NCI-H460 (cell line): ENCODE measurements around the gene MARCHF10. TPM values are rescaled to one million over a fixed set of nuclear protein-coding genes. Genes with fewer than 3 reads are reported as not detected.

Experiments
- DNase-seq: peaks from one replicate; pipeline ENCODE4 v3.0.0-alpha.2; 2016; ENCODE audit warnings: low read depth; ENCODE audit errors: extremely low read depth
- total RNA-seq: library from RNA; depleted of rRNA; stranded (reverse); fragments of >200 nt; shearing (Covaris generic); gene quantifications from 2 replicates; pipeline ENCODE4 v1.2.3, GENCODE V29; 2014

Gene MARCHF10
- total RNA-seq, 1 experiment from 2014 or later, result not detected

GRCh38 chr17:62755141-62755851 is 52.8 kb downstream of the MARCHF10 start:
- DNase-seq, result no peak

DNA sequence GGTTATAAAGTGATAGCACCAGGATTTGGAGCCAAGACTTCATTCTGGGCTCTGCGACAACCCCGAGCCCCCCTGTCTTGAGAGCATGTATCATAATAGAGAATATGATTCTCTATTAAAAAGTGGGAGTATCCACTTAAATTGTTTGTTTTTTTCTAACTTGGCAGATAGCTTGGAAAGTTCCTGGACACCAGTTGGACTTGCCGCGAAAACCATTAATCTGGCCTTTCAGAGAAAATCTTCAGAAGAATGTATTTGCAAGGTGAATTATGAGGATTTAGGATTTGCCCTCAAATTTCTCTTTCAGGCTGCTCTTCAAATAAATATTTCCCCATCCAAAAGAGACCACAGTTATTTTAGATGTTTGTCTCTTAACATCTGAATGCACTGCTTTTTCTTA is 53.5 kb downstream of the MARCHF10 start:
- no peak for DNase-seq

GRCh38 chr17:62753562-62753961 is 54.6 kb downstream of the MARCHF10 start:
- no peak for DNase-seq

- DNase-seq, result no peak
Observed at GRCh38 chr17:62751060-62751691, 56.9 kb downstream of the MARCHF10 start.

DNA sequence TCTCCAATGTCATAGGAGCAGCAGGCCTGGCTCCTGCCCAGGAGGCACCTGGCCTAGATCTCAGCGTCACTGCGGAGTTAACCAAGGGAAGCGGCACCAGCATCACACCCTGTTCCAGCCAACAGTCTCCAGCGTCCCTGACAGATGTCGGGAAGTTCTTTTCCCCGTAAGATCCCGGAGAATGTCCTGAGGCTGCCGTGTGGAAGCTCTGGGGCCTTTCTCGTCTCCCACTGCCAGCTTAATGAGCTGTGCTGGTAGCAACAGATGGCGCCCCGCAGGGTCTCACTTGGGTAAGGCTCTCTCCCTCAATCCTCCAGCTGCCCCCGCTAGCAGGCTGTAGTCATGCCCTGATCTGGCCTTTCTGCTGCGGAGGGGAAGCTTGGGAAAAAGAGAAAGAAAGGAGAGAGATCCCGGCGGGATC is 57.5 kb downstream of the MARCHF10 start:
- no peak for DNase-seq

DNA sequence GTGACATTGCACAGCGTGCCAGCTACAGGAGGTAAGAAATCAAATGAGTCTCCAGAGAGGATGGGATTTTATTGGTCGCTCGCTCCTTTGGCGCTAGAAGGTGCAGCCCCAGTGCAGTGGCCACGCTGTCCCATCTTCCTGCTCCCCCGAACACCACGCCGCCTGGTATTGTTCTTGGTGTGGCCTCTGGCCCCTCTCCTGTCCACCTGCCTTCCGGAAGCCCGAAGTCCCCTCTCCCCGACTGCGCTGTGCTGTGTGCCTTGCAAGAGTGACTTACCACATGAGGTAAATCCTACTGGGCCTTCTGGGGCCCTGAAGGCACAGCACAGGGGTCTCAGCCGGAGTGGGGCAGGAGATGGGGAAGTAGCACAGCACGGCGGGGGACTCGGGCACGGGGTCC is 58.2 kb downstream of the MARCHF10 start:
- DNase-seq, result no peak

DNA sequence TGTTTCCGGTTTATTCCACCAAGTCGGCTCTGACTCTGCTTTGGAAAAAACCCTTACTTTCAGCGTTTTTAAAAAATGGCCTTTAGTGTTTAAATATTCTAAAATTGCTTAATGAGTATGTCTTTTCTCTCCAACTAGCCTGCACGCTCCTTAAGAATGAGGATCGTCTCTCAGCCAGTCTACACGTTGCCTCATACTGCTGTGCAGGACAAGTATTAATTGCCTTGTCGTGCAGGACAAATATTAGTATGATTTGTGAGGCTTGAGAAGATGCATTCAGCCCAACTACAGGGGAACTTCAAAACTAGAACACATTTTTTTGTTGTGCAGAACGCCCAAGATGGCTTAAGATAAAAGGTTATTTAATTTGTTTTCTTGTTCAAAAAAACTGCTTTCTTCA is 61.2 kb downstream of the MARCHF10 start:
- no peak for DNase-seq

- no peak for DNase-seq
Observed at GRCh38 chr17:62745806-62746205, 62.3 kb downstream of the MARCHF10 start.

GRCh38 chr17:62744259-62744658 is 63.9 kb downstream of the MARCHF10 start:
- DNase-seq, result no peak

GRCh38 chr17:62741290-62741689 is 66.8 kb downstream of the MARCHF10 start:
- no peak for DNase-seq

DNA sequence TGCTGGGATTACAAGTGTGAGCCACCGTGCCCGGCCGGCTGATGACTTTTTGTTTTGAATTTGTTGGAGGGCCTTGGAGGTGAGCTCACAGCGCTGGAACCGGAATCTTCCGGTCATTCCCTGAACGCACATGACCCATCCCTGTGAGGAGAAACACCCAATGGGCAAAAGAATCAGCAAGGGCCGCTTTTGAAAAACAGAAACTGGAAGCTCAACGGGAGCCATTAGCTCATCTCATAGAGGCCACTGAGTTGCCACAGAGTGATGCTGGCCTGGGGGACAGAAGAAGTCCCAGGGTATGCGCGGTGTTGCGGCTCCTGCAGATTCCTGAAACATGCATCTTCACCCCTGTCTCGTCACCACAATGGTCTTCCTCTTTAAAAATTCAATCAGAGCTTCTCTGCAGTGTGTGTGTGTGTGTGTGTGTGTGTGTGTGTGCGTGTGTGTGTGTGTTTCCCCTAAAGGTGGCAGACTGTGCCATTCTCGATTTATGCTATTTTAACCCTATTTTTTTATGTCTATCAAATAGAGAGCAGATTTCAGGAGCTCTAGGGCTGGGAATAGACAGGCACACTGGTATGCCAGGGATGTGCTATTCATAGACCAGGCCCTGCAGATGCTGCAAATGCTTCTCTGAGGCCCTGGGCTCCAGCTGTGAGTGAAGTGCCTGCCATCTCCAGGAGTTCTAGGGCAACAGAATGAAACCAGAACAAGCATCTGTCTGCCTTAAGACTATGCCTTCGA is 68.3 kb downstream of the MARCHF10 start:
- DNase-seq, result no peak

DNA sequence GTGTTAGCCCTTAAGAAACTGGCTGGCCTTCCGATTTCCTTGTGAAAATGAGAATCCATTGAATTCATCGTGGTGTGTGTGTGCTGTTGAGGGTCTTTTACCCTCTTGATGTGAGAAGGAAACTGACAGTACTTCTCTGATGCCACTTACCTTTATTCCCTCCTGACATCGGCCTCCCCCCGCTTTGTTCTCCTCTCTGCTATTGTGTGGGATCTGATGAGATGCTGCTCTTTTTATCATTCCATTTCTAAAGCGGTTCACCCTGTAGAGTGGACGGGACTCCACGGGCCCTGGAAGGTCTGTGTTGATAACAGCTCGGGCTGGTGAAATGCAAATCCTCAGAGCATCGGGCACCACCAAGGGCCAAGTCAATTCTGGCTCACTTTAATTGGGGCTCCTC is 69.8 kb downstream of the MARCHF10 start:
- DNase-seq, result no peak

DNA sequence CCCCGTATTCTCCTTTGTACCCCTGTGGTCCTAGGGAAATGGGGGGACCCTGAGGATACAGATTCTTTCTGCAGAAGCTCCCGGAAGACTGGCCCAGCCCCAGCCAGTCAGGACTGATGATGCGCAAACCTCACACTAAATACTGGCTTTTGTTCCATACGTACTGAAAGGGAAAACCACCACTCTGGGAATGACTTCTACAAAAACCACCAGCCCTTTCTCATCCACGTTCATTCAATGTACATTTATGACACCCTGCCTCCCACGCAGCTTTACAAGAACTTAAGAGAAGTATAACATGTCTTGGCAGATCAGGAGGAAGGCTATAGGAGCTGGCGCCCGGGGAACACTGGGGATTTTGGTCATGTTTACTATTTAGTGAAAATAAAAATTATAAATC is 70.6 kb downstream of the MARCHF10 start:
- no peak for DNase-seq

DNA sequence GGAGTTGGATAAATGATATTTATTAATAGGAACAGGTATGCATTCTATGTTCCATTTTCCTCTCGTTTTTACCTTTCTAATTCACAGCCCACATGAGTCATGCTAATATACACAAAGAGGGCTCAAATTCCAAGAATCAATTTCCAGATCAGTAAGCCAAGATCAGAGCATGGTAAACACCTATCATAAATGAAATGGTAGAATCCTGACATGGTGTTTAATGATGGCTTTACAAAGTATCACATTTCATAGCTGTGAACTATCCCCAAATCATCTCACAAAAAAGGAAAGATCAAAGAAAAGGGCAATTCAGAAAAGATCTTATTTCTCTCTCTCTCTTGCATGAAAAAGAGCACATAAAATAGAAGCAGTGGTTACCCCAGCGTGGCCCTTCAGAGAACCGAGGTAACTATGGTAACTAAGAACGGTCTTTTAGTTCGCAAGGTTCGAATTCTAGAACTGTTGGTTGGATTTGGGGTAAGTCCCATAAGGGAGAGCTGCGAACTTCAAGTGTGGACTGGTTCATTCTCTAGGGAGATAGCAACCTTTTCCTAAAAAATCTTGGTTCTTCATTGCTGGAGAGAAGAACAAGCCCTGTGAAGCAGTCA is 73.0 kb downstream of the MARCHF10 start:
- DNase-seq, result no peak

DNA sequence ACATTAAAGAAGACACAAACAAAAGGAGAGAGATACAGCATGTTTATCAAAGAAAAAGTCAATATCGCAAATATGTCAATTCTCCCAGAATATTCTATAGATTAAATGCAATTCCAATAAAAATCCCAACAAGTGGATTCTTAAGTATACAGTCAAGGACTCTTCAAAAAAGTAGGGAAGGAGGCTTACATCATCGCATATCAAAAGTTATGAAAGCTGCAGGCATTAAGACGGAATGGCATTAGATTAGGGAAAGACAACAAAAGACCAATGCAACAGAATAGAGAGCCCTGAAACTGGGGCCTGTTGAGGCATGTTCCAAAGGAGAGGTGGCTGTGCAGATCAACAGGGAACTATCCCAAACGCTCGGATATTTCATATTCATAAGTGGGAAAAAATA is 76.0 kb downstream of the MARCHF10 start:
- DNase-seq, result no peak

DNA sequence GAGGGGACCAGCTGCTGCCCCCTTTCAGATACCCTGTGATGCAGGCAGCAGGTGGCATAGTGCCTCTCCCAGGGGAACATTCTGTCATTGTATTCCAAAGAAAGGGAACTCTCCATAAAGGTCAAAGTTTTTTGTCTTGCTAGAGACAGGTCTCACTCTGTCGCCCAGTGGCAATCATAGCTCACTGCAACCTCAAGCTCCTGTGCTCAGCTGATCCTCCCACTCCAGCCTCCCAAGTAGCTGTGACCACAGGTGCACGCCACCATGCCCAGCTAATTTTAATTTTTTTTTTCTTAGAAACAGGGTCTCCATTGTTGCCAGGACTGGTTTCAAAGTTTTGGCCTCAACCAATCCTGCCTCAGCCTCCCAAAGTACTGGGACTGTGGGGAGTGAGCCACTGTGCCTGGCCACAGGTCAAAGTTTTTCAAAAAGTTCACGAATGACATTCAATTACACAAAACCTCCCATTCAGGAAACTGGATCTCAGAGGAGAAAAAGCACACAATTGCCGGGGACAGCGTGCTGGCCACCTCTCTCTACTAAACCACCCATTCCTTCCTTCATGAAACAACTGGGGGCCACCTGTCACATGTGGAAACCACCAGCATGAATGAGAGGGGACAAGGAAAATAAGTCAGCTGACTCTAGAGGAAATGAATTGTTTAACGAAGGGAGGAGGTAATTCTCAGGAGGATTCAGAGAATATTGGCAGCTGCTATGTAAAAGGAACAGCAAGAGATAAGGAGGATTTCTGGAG is 80.0 kb downstream of the MARCHF10 start:
- DNase-seq, result no peak

- no peak for DNase-seq
Observed at GRCh38 chr17:62725791-62726249, 82.3 kb downstream of the MARCHF10 start.

DNA sequence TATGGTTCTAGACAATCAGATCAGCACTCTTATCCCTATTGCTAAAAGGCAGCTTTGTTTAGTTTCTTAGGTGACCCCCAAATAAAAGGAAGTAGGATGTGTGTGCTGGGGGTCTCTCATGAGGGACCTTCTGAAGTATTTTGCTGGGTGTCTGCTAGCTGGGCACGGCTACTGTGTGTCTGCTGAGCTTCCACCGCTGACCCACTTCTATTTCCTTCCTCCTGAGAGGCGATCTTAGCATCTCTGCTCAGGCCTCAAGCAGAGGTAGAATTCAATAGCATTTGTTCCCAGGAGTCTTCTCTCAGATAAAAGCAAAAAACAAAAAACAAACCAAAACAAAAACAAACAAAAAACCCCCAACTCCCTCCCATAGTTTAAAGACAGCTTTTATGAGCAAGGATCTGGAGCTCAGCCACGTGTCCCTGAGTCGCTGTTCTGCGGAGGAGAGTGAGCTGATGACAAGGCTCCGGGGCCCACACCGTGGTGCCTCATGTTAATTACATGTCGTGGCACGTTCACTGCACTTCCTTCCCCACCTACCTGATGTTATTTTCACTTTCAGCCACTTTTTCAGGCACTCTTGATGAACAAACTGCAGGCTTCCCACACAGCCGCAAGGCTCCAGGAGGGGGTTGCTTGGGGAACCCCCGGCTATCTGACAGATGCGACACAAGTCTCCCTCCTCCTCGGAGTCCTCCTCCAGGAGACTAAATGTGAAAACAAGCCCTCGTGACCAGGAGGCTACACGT is 83.5 kb downstream of the MARCHF10 start:
- no peak for DNase-seq

GRCh38 chr17:62723842-62724241 is 84.3 kb downstream of the MARCHF10 start:
- no peak for DNase-seq

GRCh38 chr17:62722625-62723024 is 85.5 kb downstream of the MARCHF10 start:
- no peak for DNase-seq
